WTC11 (cell line): Measurements from ENCODE around the gene TLE2.

Experiments used
- CTCF ChIP-seq: fragments of 200-600 bp; IDR thresholded peaks from 2 replicates; pipeline ENCODE4 v1.8.0; 2022; ENCODE audit warnings: antibody characterized with exemption
- MAX ChIP-seq: sonication (generic); formaldehyde crosslinking; IDR thresholded peaks from 2 replicates; pipeline ENCODE4 v1.8.0; 2022; ENCODE audit warnings: mild to moderate bottlenecking, missing genetic modification reagents
- ZNF512 ChIP-seq: sonication (generic); formaldehyde crosslinking; IDR thresholded peaks from 2 replicates; pipeline ENCODE4 v1.8.1; 2022; ENCODE audit warnings: missing genetic modification reagents, borderline replicate concordance

- TF ChIP-seq MAX: no peak
- no peak for TF ChIP-seq ZNF512 (CRISPR knock-in tag)
- TF ChIP-seq CTCF: no peak
These were observed 40.5 kb downstream of the TLE2 start for GRCh38 chr19:2988568-2988967.
